Measurements from ENCODE around the gene GAS5. TPM values are rescaled to one million over a fixed set of nuclear protein-coding genes. Genes with fewer than 3 reads are reported as not detected.

The GAS5 gene
- total RNA-seq = 352 and 423 TPM in 2 replicates
- long read RNA-seq, transcript GAS5-204 (3 exons, 1,060 nt) = minor isoform, 7 of 171 reads
- long read RNA-seq, transcript GAS5-221 (12 exons, 632 nt) = major isoform, 18 of 171 reads
- long read RNA-seq, partial matches to known transcripts = 40 of 171 reads
- long read RNA-seq, other reads (novel, unspliced or antisense) = 94 of 171 reads

DNA sequence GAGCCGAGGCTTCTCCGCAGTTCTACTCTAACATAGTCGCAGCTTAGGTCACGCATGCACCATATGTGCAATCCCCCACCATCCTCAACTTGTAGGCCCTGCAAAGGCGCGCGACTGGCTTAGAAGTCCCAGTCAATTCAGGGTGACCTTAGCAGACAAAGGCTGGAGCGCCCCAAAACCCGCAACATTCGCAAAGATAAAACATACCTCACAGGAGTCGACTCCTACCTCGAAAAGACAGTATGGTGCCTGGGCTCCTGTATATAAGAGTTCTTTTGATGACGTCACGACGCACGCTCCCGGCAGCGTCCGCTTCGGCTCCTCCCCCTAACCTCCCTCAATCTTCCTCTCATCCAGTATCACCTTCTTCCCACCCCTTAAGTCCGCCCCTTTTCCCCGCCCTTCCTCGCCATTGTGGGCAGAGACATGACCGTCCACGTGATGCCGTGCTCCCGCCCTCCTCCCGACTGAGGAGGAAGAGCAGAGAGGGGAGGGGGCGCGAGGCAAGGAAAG, at the start of gene GAS5:
TSS of gene GAS5 (minus strand) at position 237 of the 513 bp plus-strand sequence.
- DNase-seq (ENCODE audit: low spot score, unreplicated experiment) = peak; percentile 97
- H3K27ac Mint-ChIP-seq = peak within 1 kb of the TSS; percentile 100
- H3K36me3 Mint-ChIP-seq (ENCODE audit: insufficient read depth) = peaks cover 40% of the 10 kb centered on the region
- H3K4me1 Mint-ChIP-seq (ENCODE audit: low read depth) = peaks cover 35% of the 10 kb centered on the region
- peak within 1 kb of the TSS; percentile 99 for H3K4me3 Mint-ChIP-seq (ENCODE audit: low read depth)
- TF ChIP-seq CTCF (IDR thresholded peaks at IDR 0.05; ENCODE audit: unreplicated experiment) = no peak
- H3K9me3 Mint-ChIP-seq (ENCODE audit: low read depth) = no peaks in the 10 kb centered on the region
- no peaks in the 10 kb centered on the region for H3K27me3 Mint-ChIP-seq

- no peaks in the 10 kb centered on the region for H3K9me3 Mint-ChIP-seq (ENCODE audit: low read depth)
- H3K4me1 Mint-ChIP-seq (ENCODE audit: low read depth) = peaks cover 3% of the 10 kb centered on the region
- no peak within 1 kb of the TSS for H3K27ac Mint-ChIP-seq
- TF ChIP-seq CTCF (IDR thresholded peaks at IDR 0.05; ENCODE audit: unreplicated experiment) = no peak
- H3K4me3 Mint-ChIP-seq (ENCODE audit: low read depth) = no peak within 1 kb of the TSS
- no peaks in the 10 kb centered on the region for H3K27me3 Mint-ChIP-seq
- H3K36me3 Mint-ChIP-seq (ENCODE audit: insufficient read depth) = no peaks in the 10 kb centered on the region
- DNase-seq (ENCODE audit: low spot score, unreplicated experiment) = no peak
These were observed 49.4 kb upstream of the GAS5 start, which contains the start of gene SERPINC1 for GRCh38 chr1:173917149-173917548. SERPINC1 (minus strand) TSS chr1:173917327; CDS start chr1:173917259, 68 bp downstream.

- no peaks in the 10 kb centered on the region for H3K36me3 Mint-ChIP-seq (ENCODE audit: insufficient read depth)
- peaks cover 3% of the 10 kb centered on the region for H3K4me1 Mint-ChIP-seq (ENCODE audit: low read depth)
- H3K27me3 Mint-ChIP-seq = no peaks in the 10 kb centered on the region
- no peak overlapping the region for H3K4me3 Mint-ChIP-seq (ENCODE audit: low read depth)
- no peak for TF ChIP-seq CTCF (IDR thresholded peaks at IDR 0.05; ENCODE audit: unreplicated experiment)
- no peaks in the 10 kb centered on the region for H3K9me3 Mint-ChIP-seq (ENCODE audit: low read depth)
- no peak overlapping the region for H3K27ac Mint-ChIP-seq
- no peak for DNase-seq (ENCODE audit: low spot score, unreplicated experiment)
These were observed 48.9 kb upstream of the GAS5 start for GRCh38 chr1:173916667-173917066.

- peaks cover 3% of the 10 kb centered on the region for H3K4me1 Mint-ChIP-seq (ENCODE audit: low read depth)
- H3K27ac Mint-ChIP-seq = no peak overlapping the region
- H3K36me3 Mint-ChIP-seq (ENCODE audit: insufficient read depth) = no peaks in the 10 kb centered on the region
- DNase-seq (ENCODE audit: low spot score, unreplicated experiment) = no peak
- no peak for TF ChIP-seq CTCF (IDR thresholded peaks at IDR 0.05; ENCODE audit: unreplicated experiment)
- H3K27me3 Mint-ChIP-seq = no peaks in the 10 kb centered on the region
- no peaks in the 10 kb centered on the region for H3K9me3 Mint-ChIP-seq (ENCODE audit: low read depth)
- H3K4me3 Mint-ChIP-seq (ENCODE audit: low read depth) = no peak overlapping the region
These were observed 47.8 kb upstream of the GAS5 start for GRCh38 chr1:173915596-173915995.

DNA sequence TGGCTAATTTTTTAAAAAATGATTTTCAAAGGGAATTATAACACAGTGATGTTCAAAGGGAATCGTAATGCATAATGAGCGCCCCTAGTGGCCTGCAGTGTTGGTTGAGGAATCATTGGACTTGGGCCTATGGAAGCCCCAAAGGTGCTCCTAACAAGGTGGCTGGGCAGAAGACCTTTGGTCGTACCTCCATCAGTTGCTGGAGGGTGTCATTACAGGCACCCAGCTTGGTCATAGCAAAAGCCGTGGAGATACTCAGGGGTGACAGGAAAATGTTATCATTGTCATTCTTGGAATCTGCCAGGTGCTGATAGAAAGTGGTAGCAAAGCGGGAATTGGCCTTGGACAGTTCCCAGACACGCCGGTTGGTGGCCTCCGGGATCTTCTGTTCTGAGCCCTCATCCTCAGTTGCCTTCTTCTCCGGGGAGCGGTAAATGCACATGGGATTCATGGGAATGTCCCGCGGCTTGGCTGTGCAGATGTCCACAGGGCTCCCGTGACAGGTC, 46.6 kb upstream of the GAS5 start:
- DNase-seq (ENCODE audit: low spot score, unreplicated experiment) = no peak
- Mint-ChIP-seq H3K4me1 (ENCODE audit: low read depth) (peaks cover 3% of the 10 kb centered on the region), H3K4me3 (ENCODE audit: low read depth) (no peak overlapping the region), H3K9me3 (ENCODE audit: low read depth) (no peaks in the 10 kb centered on the region), H3K36me3 (ENCODE audit: insufficient read depth) (no peaks in the 10 kb centered on the region), H3K27me3 (no peaks in the 10 kb centered on the region), H3K27ac (no peak overlapping the region)
- TF ChIP-seq CTCF (IDR thresholded peaks at IDR 0.05; ENCODE audit: unreplicated experiment) = peak; percentile 58
